DND-41 (cell line): Measurements from ENCODE around the gene MUL1.

Source experiments
- ATAC-seq: fragments of 200-7000 bp; cut with Tn5 transposase; 3 replicates; pipeline ENCODE4 v1.9.1; 2021; ENCODE audit warnings: low read depth; ENCODE audit not compliant: insufficient read depth
- DNase-seq: peaks from one replicate; pipeline ENCODE4 v3.0.0-alpha.2; 2020
- H2AFZ ChIP-seq: 2 replicates; pipeline ENCODE4 v1.6.0; 2012; ENCODE audit warnings: low read depth, low read length
- H3K27ac ChIP-seq: 2 replicates; pipeline ENCODE4 v1.5.1; 2012; ENCODE audit warnings: low read length, inconsistent platforms
- H3K27me3 ChIP-seq: fragments of 200-600 bp; sonication (generic); 2 replicates; pipeline ENCODE4 v1.6.0; 2012; ENCODE audit warnings: low read length, mild to moderate bottlenecking, inconsistent platforms; ENCODE audit not compliant: insufficient read depth, poor library complexity
- H3K36me3 ChIP-seq: 2 replicates; pipeline ENCODE4 v1.5.1; 2012; ENCODE audit warnings: low read length, inconsistent platforms; ENCODE audit not compliant: insufficient read depth
- H3K4me1 ChIP-seq: 2 replicates; pipeline ENCODE4 v1.5.1; 2012; ENCODE audit warnings: mild to moderate bottlenecking, low read length; ENCODE audit not compliant: insufficient read depth
- H3K4me2 ChIP-seq: 2 replicates; pipeline ENCODE4 v1.6.0; 2012; ENCODE audit warnings: mild to moderate bottlenecking, moderate library complexity, low read length, inconsistent platforms; ENCODE audit not compliant: insufficient read depth
- H3K4me3 ChIP-seq, 2 experiments: fragments of 200-600 bp in 1 of 2; shearing (Covaris generic) in 1 of 2; 2 replicates each; pipeline ENCODE4 v1.5.1; 2012 to 2016; ENCODE audit warnings: inconsistent platforms in 2 of 2, low read length in 2 of 2, mild to moderate bottlenecking in 2 of 2, low read depth in 1 of 2, moderate library complexity in 1 of 2
- H3K79me2 ChIP-seq: 2 replicates; pipeline ENCODE4 v1.6.0; 2012; ENCODE audit warnings: low read length, inconsistent platforms; ENCODE audit not compliant: insufficient read depth
- H3K9ac ChIP-seq: 2 replicates; pipeline ENCODE4 v1.6.0; 2012; ENCODE audit warnings: low read depth, mild to moderate bottlenecking, inconsistent platforms, low read length, moderate library complexity
- H3K9me3 ChIP-seq: 2 replicates; pipeline ENCODE4 v1.5.1; 2012; ENCODE audit warnings: low read length, moderate library complexity, mild to moderate bottlenecking, inconsistent platforms; ENCODE audit not compliant: insufficient read depth, severe bottlenecking
- H4K20me1 ChIP-seq: 2 replicates; pipeline ENCODE4 v1.6.0; 2012; ENCODE audit warnings: low read length; ENCODE audit not compliant: insufficient read depth
- EZH2 ChIP-seq: IDR thresholded peaks from 3 replicates; pipeline ENCODE4 v1.6.1; 2012; ENCODE audit warnings: borderline replicate concordance, low read depth, mild to moderate bottlenecking, moderate library complexity, low read length, inconsistent platforms; ENCODE audit not compliant: severe bottlenecking
- TF ChIP-seq, protein P1 (sequence below): IDR thresholded peaks from 2 replicates; pipeline ENCODE4 v1.5.1; 2012; ENCODE audit warnings: borderline replicate concordance, low read length, moderate library complexity, mild to moderate bottlenecking; ENCODE audit not compliant: poor library complexity, severe bottlenecking; ENCODE audit errors: extremely low read depth

MUL1 gene

DNA sequence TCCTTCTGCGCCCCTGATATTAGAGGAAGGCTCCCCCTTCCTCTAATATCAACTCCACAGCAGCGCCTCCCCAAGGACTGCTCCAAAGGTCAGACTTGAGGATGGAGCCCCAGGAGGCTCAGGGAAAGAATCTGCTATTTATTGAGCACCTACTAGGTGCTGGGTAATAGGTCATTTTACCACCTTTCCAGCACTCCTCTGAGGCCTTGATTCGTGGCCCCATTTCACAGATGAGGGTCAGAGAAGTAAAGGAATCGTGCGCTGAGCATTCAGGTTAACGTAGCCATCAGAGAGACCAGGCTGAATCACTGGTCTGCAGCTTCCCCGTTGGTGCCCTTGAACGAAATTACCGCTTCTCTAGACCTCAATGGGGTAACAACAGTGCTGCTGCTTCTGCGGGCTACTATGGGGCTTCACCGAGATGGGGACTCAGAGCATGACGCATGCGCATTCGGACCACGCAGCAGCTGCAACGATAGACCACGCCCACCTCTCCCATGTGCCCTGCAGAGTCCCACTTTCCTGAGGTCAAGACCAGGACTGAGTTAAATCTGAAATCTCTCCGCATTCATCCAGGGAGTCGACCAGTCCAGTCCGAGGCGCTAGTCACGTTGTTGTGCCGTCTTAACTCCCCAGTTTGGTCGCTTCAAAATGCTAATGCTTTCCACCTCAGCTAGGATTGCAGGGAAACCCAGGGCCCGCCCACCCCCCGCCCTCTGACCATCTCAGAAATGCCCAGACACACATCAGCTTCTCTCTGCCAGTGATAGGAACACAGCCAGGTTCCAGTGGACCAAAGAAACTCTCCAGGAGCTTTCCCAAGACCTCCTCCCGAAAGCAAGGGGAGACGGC, 34.9 kb downstream of the MUL1 start:
- no peak overlapping the region for H3K27ac ChIP-seq
- H3K4me3 ChIP-seq: no peak overlapping the region
- H3K9me3 ChIP-seq: no peaks in the 10 kb centered on the region
- no peaks in the 10 kb centered on the region for H3K79me2 ChIP-seq
- peaks cover 3% of the 10 kb centered on the region; the same call in 1 of the 2 replicates for H4K20me1 ChIP-seq
- H3K9ac ChIP-seq: no peak overlapping the region
- H3K36me3 ChIP-seq: no peaks in the 10 kb centered on the region
- no peaks in the 10 kb centered on the region for H3K4me1 ChIP-seq
- no peaks in the 10 kb centered on the region for H3K27me3 ChIP-seq
- H3K4me2 ChIP-seq: no peak overlapping the region
- TF ChIP-seq, protein P1, sequence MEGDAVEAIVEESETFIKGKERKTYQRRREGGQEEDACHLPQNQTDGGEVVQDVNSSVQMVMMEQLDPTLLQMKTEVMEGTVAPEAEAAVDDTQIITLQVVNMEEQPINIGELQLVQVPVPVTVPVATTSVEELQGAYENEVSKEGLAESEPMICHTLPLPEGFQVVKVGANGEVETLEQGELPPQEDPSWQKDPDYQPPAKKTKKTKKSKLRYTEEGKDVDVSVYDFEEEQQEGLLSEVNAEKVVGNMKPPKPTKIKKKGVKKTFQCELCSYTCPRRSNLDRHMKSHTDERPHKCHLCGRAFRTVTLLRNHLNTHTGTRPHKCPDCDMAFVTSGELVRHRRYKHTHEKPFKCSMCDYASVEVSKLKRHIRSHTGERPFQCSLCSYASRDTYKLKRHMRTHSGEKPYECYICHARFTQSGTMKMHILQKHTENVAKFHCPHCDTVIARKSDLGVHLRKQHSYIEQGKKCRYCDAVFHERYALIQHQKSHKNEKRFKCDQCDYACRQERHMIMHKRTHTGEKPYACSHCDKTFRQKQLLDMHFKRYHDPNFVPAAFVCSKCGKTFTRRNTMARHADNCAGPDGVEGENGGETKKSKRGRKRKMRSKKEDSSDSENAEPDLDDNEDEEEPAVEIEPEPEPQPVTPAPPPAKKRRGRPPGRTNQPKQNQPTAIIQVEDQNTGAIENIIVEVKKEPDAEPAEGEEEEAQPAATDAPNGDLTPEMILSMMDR: no peak
- TF ChIP-seq EZH2: no peak
- DNase-seq (no peak), ATAC-seq (no peak)
- no peak overlapping the region for H2AFZ ChIP-seq

GRCh38 chr1:20472121-20472520, 35.8 kb downstream of the MUL1 start:
- Histone ChIP-seq H3K79me2 (no peaks in the 10 kb centered on the region), H3K4me3 (no peak overlapping the region), H4K20me1 (peaks cover 3% of the 10 kb centered on the region; the same call in 1 of the 2 replicates), H3K4me2 (no peak overlapping the region), H3K36me3 (no peaks in the 10 kb centered on the region), H2AFZ (no peak overlapping the region), H3K9me3 (no peaks in the 10 kb centered on the region), H3K27ac (no peak overlapping the region), H3K27me3 (no peaks in the 10 kb centered on the region), H3K4me1 (no peaks in the 10 kb centered on the region), H3K9ac (no peak overlapping the region)
- TF ChIP-seq, protein P1: no peak
- no peak for TF ChIP-seq EZH2
- no peak for DNase-seq
- ATAC-seq: no peak

GRCh38 chr1:20470194-20470593, 37.8 kb downstream of the MUL1 start:
- Histone ChIP-seq H3K9ac (no peak overlapping the region), H4K20me1 (peaks cover 3% of the 10 kb centered on the region; the same call in 1 of the 2 replicates), H3K79me2 (no peaks in the 10 kb centered on the region), H3K4me2 (no peak overlapping the region), H3K4me3 (no peak overlapping the region), H3K27ac (no peak overlapping the region), H2AFZ (no peak overlapping the region), H3K36me3 (no peaks in the 10 kb centered on the region), H3K9me3 (no peaks in the 10 kb centered on the region), H3K27me3 (no peaks in the 10 kb centered on the region), H3K4me1 (no peaks in the 10 kb centered on the region)
- TF ChIP-seq, protein P1: no peak
- TF ChIP-seq EZH2: no peak
- ATAC-seq: no peak
- no peak for DNase-seq
